Astrocyte (in vitro differentiated cells and primary cell): ENCODE measurements around the gene DYRK1A.

ENCODE experiments used
- EZH2 ChIP-seq: IDR thresholded peaks from 2 replicates; pipeline ENCODE4 v1.6.1; 2012; ENCODE audit warnings: mild to moderate bottlenecking, low read length, inconsistent platforms; ENCODE audit not compliant: insufficient read depth
- TF ChIP-seq, protein P1 (sequence below): IDR thresholded peaks from 2 replicates; pipeline ENCODE4 v1.5.1; 2011; ENCODE audit warnings: low read depth, mild to moderate bottlenecking, inconsistent platforms, low read length, moderate library complexity; ENCODE audit not compliant: insufficient read depth

- TF ChIP-seq, protein P1, sequence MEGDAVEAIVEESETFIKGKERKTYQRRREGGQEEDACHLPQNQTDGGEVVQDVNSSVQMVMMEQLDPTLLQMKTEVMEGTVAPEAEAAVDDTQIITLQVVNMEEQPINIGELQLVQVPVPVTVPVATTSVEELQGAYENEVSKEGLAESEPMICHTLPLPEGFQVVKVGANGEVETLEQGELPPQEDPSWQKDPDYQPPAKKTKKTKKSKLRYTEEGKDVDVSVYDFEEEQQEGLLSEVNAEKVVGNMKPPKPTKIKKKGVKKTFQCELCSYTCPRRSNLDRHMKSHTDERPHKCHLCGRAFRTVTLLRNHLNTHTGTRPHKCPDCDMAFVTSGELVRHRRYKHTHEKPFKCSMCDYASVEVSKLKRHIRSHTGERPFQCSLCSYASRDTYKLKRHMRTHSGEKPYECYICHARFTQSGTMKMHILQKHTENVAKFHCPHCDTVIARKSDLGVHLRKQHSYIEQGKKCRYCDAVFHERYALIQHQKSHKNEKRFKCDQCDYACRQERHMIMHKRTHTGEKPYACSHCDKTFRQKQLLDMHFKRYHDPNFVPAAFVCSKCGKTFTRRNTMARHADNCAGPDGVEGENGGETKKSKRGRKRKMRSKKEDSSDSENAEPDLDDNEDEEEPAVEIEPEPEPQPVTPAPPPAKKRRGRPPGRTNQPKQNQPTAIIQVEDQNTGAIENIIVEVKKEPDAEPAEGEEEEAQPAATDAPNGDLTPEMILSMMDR = no peak
- TF ChIP-seq EZH2 = no peak
Measured at GRCh38 chr21:37554661-37555379, 188.2 kb downstream of the DYRK1A start.
